Cardiac muscle cell (in vitro differentiated cells and primary cell): ENCODE results near the gene INHBB. TPM values are rescaled to one million over a fixed set of nuclear protein-coding genes. Genes with fewer than 3 reads are reported as not detected.

Experiments used
- DNase-seq, 2 donors: peaks; one replicate each; pipeline versions ENCODE4 v3.0.0 to v3.0.0-alpha.2; 2010 to 2017; ENCODE audit warnings: low read depth in 1 of 2, low spot score in 1 of 2
- H3K27ac ChIP-seq: fragments of 200-600 bp; sonication (generic); 2 replicates; pipeline ENCODE4 v1.5.1; 2016
- H3K27me3 ChIP-seq: fragments of 200-600 bp; sonication (generic); 2 replicates; pipeline ENCODE4 v1.6.0; 2016; ENCODE audit warnings: control low read depth
- H3K36me3 ChIP-seq: fragments of 200-600 bp; sonication (generic); 2 replicates; pipeline ENCODE4 v1.5.1; 2016; ENCODE audit warnings: control low read depth
- H3K4me1 ChIP-seq: fragments of 200-600 bp; sonication (generic); 2 replicates; pipeline ENCODE4 v1.8.1; 2017; ENCODE audit warnings: low read depth, mild to moderate bottlenecking, mixed run types
- H3K4me3 ChIP-seq: fragments of 200-600 bp; sonication (generic); 2 replicates; pipeline ENCODE4 v1.5.1; 2016; ENCODE audit warnings: mild to moderate bottlenecking
- H3K9me3 ChIP-seq: fragments of 200-600 bp; sonication (generic); 2 replicates; pipeline ENCODE4 v1.5.1; 2017; ENCODE audit warnings: low read depth, mild to moderate bottlenecking, control low read depth
- polyA plus RNA-seq: library from polyadenylated mRNA; unstranded; fragments of >200 nt; fragmentation: Nextera tagmentation; extraction: Ambion mirVana; gene quantifications from 2 replicates; pipeline ENCODE4 v1.2.1, GENCODE V29; 2016
- total RNA-seq: library from RNA; depleted of rRNA; stranded (reverse); fragments of >200 nt; gene quantifications from 2 replicates; pipeline ENCODE4 v1.2.3, GENCODE V29; 2016
- TF ChIP-seq, protein P1 (sequence below): IDR thresholded peaks from 2 replicates; pipeline ENCODE4 v1.5.1; 2012; ENCODE audit warnings: low read depth, mild to moderate bottlenecking, low read length

INHBB gene
- total and polyA plus RNA-seq, 2 experiments from 2014 or later = not detected

DNA sequence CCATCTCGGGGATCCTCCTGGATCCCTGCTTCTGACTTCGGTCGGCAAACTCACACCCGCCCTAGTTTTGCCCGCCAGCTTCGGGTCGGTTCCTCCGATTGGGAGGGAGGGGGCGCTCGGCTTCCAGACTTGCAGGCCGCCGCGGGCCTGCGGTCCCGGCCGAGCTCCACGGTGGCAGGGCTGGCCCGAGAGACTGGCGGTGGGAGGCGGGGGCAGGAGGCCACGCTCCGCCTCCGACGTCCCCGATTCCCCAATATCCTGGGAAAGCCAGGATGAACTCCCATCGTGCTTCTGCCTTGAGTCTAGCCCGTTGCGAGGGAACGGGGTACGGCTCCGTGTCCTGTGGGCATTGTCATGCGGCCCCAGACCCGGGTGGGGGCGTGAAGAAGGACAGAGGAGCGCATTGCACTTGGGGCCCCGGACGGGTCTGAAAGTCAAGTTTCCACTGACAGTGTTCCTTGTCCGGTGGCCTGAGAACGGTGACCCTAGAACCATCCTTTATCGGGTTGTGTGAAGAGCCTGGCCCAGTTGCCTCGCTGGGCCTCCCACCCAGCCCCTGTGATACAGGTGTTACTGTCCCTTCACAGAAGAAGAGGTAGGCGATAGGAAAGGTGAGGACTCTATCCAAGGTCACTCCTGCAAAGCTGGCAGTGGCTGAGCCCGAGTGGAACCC lies 2.4 kb upstream of the INHBB start:
- no peak overlapping the region for H3K4me3 ChIP-seq
- TF ChIP-seq, protein P1, sequence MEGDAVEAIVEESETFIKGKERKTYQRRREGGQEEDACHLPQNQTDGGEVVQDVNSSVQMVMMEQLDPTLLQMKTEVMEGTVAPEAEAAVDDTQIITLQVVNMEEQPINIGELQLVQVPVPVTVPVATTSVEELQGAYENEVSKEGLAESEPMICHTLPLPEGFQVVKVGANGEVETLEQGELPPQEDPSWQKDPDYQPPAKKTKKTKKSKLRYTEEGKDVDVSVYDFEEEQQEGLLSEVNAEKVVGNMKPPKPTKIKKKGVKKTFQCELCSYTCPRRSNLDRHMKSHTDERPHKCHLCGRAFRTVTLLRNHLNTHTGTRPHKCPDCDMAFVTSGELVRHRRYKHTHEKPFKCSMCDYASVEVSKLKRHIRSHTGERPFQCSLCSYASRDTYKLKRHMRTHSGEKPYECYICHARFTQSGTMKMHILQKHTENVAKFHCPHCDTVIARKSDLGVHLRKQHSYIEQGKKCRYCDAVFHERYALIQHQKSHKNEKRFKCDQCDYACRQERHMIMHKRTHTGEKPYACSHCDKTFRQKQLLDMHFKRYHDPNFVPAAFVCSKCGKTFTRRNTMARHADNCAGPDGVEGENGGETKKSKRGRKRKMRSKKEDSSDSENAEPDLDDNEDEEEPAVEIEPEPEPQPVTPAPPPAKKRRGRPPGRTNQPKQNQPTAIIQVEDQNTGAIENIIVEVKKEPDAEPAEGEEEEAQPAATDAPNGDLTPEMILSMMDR = peak; percentile 85

DNA sequence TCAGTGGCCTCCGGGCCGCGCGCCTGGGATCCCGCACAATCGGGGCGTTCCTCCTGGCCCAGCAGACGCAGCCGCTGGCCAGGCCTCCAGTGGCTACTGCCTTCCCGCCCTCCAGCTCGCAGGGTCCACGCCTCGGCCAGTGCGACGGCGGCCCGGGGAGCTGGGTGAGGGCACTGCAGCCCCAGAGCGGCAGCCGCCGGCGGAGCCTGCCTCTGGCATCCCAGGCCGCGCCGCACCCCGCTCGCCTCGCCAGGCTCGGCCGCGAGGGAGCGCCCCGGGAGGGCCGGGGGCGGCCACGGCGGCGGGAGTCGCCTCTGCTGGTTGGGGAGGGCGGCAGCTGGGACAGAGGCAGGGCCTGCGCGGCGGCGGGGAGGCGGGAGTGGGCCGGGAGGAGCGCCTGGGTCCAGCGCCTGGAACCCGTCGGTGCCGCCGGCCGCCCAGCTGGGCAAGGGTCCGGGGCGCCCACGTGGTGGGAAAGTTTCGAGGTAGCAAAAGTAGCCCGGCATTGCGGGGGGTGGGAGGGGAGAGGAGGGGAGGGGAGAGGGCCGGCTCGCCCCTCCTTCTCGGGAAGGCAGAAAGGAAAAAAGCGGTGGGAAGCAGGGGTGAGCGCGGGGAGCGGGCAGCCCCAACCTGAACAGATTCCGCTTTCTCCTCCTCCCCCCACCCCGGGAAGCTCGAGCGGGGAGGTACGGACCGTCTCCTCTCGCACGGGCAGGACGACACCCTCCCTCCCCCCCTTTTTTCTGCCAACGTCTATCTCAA lies 1.5 kb upstream of the INHBB start:
- H3K9me3 ChIP-seq = no peaks in the 10 kb centered on the region
- peaks cover 4% of the 10 kb centered on the region for H3K4me1 ChIP-seq
- no peaks in the 10 kb centered on the region for H3K36me3 ChIP-seq
- DNase-seq = peak; percentile 34 to 53
- TF ChIP-seq, protein P1 = no peak
- peaks cover 88% of the 10 kb centered on the region for H3K27me3 ChIP-seq
- H3K4me3 ChIP-seq = peak overlapping the region; percentile 27
- no peak overlapping the region for H3K27ac ChIP-seq

More for the DNA sequence above, 2.4 kb upstream of the INHBB start:
- peaks cover 4% of the 10 kb centered on the region for H3K4me1 ChIP-seq
- peak; percentile 90 to 92 for DNase-seq
- H3K36me3 ChIP-seq = no peaks in the 10 kb centered on the region
- peaks cover 84% of the 10 kb centered on the region for H3K27me3 ChIP-seq
- H3K27ac ChIP-seq = no peak overlapping the region
- no peaks in the 10 kb centered on the region for H3K9me3 ChIP-seq

DNA sequence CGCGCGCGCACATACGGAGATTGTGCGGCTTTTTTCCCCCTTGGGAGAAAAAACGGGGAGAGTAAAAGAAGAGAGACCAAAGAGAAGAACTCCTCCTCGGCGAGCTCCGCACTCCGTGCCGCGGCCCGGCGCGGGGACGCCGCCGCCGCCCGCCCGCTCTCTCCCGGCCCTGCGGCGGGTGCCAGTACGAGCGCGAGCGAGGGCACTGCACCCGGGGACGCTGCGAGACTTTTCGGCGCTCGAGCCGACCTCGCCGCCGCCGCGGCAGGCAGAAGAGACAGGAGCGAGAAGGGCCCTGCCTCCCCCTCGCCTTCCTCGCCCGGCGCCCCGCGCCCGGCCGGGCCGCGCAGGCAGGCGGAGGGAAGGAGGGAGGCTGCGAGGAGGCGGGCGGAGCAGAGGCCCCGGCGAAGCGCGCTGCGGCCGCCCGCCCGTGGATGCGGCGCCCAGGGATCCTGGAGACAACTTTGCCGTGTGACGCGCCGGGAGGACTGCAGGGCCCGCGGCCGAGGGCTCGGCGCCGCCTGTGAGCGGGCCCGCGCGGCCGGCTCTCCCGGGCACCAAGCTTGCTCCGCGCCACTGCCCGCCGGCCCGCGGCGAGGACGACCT lies 857 bp upstream of the INHBB start:
- Histone ChIP-seq H3K4me3 (peak overlapping the region; percentile 27), H3K4me1 (peaks cover 4% of the 10 kb centered on the region), H3K9me3 (no peaks in the 10 kb centered on the region), H3K27me3 (peaks cover 95% of the 10 kb centered on the region), H3K36me3 (no peaks in the 10 kb centered on the region), H3K27ac (no peak overlapping the region)
- TF ChIP-seq, protein P1 = no peak
- peak; percentile 29 to 40 for DNase-seq

DNA sequence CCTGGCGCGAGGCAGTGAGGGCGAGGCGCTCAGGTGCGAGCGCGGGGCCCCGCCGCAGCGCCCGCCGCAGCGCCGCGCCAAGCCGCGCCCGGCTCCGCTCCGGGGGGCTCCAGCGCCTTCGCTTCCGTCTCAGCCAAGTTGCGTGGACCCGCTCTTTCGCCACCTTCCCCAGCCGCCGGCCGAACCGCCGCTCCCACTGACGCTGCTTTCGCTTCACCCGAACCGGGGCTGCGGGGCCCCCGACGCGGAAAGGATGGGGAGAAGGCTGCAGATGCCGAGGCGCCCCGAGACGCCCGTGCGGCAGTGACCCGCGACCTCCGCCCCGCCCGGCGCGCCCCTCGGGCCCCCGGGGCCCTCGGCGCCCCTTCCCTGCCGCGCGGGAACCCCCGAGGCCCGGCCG lies 328 bp upstream of the INHBB start:
- TF ChIP-seq, protein P1 = no peak

DNA sequence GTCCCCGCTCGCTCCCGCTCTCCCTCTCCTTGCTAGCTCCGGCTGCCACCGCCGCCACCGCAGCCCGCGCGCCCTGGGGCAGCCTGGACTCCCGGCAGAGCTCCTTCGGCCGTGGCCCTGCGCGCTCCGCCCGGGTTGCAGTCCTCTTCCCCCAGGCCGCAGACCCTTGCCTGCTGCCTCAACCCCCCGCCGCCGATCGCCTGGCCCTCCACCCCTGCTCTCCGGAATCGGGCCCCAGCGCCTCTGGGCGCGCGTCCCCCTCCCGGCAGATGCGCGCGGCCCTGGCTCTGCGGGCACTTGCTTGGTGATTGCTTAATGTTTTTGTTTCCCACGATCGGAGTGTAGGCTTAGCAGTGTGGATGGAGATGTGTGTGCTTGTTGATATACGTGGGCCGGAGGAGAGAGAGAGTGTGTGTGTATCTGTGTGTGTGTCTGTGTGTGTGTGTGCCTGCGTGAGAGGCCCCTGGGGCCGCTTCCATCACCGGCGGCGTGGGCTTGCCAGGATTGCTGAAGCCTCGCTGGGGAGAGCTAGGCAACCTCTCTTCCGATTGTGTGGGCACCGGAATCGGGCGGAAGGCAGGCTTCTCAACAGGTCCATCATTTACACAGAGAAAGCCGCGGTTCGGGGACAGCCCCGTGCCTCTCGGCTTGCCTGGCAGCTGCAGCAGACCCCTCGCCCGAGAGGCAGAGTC lies 877 bp downstream of the INHBB start:
- H3K27ac ChIP-seq = no peak overlapping the region
- H3K9me3 ChIP-seq = no peaks in the 10 kb centered on the region
- H3K36me3 ChIP-seq = no peaks in the 10 kb centered on the region
- H3K27me3 ChIP-seq = peaks cover 98% of the 10 kb centered on the region
- peak; percentile 26 to 66 for DNase-seq
- TF ChIP-seq, protein P1 = no peak
- H3K4me3 ChIP-seq = no peak overlapping the region
- peaks cover 4% of the 10 kb centered on the region for H3K4me1 ChIP-seq

More for the DNA sequence above, 328 bp upstream of the INHBB start:
- no peak for DNase-seq
- Histone ChIP-seq H3K4me1 (peaks cover 4% of the 10 kb centered on the region), H3K36me3 (no peaks in the 10 kb centered on the region), H3K27me3 (peaks cover 98% of the 10 kb centered on the region), H3K9me3 (no peaks in the 10 kb centered on the region), H3K4me3 (no peak overlapping the region), H3K27ac (no peak overlapping the region)
